Lower leg skin (tissue), 4 donors: Measurements from ENCODE around the gene CHCHD5. TPM values are rescaled to one million over a fixed set of nuclear protein-coding genes. Genes with fewer than 3 reads are reported as not detected.

ENCODE experiments used
- DNase-seq, 2 donors: peaks; one replicate each; pipeline ENCODE4 v3.0.0-alpha.2; 2019; ENCODE audit warnings: low spot score in 2 of 2
- H3K4me3 ChIP-seq: fragments of 200-600 bp; sonication (generic); 2 replicates; pipeline ENCODE4 v1.5.1; 2017; ENCODE audit warnings: mild to moderate bottlenecking, low read depth; ENCODE audit not compliant: poor library complexity, severe bottlenecking
- POLR2A ChIP-seq, 2 donors: fragments of 450-650 bp; IDR thresholded peaks; one replicate each; pipeline ENCODE4 v1.6.1; 2016 to 2017; ENCODE audit warnings: antibody characterized with exemption in 2 of 2, mild to moderate bottlenecking in 1 of 2, moderate library complexity in 1 of 2
- WGBS, 2 donors: methylation state at CpG; one replicate each; pipeline ENCODE4 v1.1.5; 2018; 5-methylcytosine and 5-hydroxymethylcytosine counted together
- intact Hi-C: fragments of 100-400 bp; cut with DNase I; formaldehyde crosslinking; loops from one replicate; pipeline ENCODE4 v1.15.0; 2023; ENCODE audit warnings: low total_unique reads
- total RNA-seq, 4 donors: library from RNA; depleted of rRNA; stranded (reverse); fragments of >200 nt; gene quantifications; one replicate each; pipeline ENCODE4 v1.1.0, GENCODE V29; 2016
- TF ChIP-seq, protein P1 (sequence below), 3 donors: fragments of 450-650 bp; IDR thresholded peaks; one replicate each; pipeline ENCODE4 v1.5.1; 2016; ENCODE audit warnings: antibody characterized with exemption in 3 of 3, mild to moderate bottlenecking in 3 of 3, moderate library complexity in 2 of 3

CHCHD5 gene
- total RNA-seq, 4 donors from 2014 or later, result 12.4 to 26.8 (median 24.1) TPM

DNA sequence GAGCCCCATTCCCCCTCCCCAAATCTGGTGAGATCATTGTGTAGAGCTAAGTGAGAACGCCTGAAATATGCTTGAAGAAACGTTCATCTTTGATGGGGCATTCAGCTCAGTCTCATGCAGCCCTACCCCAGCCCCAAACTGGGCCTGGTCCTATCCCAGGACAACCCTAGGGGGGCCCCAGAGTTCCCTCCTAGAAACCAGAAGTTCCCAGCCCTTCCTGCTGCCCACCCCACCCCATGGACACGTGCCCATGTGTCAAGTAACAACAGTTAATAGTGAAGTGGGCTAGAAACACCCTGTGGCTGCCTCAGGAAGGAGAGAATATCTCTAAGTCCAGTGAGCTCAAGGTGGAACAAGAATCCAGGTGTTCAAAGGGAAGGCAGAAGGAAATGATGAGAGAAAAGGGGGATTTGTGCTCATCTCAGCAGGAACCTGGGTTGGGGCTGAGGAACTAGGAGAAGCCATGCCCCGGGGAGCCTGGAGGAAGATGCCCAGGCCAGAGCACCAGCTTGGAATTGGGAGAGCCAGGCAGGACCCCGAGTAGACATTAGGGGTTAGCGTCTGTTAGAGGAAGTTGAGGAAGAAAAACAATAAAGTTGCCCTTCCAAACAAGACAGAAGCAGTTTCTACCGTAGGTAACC lies 41.2 kb downstream of the CHCHD5 start:
- DNase-seq, result peak in 1 of 2 donors; percentile 72
- 64 to 78% methylated on average over 7 of the region's 7 CpGs for WGBS, 2 donors
- TF ChIP-seq, protein P1, sequence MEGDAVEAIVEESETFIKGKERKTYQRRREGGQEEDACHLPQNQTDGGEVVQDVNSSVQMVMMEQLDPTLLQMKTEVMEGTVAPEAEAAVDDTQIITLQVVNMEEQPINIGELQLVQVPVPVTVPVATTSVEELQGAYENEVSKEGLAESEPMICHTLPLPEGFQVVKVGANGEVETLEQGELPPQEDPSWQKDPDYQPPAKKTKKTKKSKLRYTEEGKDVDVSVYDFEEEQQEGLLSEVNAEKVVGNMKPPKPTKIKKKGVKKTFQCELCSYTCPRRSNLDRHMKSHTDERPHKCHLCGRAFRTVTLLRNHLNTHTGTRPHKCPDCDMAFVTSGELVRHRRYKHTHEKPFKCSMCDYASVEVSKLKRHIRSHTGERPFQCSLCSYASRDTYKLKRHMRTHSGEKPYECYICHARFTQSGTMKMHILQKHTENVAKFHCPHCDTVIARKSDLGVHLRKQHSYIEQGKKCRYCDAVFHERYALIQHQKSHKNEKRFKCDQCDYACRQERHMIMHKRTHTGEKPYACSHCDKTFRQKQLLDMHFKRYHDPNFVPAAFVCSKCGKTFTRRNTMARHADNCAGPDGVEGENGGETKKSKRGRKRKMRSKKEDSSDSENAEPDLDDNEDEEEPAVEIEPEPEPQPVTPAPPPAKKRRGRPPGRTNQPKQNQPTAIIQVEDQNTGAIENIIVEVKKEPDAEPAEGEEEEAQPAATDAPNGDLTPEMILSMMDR (IDR thresholded peaks at IDR 0.05), result no peak
- TF ChIP-seq POLR2A (IDR thresholded peaks at IDR 0.05), result no peak
- intact Hi-C loops, result no loop called here
- no peak overlapping the region for H3K4me3 ChIP-seq

DNA sequence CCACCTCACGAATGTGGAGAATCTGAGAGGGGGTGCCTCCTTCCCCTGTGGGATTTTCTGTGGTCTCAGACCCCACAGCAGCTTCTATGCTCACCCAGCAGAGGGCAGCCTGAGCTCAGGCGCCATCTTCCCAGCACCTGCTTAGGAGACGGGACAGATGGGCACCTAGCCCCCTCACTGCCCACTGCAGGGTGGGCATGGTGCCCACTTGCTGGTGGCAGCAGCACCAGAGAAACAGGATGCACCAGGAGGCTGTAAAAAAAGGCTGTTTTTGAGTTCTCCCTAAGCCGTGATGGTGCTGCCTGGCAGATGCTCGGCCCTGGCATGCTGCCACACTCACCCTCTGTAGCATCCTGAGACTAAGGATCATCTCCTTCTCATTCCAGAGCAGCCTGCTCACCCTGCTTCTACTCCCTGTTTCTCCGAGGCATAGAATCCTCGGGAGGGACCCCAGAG lies 42.2 kb downstream of the CHCHD5 start:
- no peak overlapping the region for H3K4me3 ChIP-seq
- peak in 1 of 2 donors; percentile 89 for DNase-seq
- intact Hi-C loops, result no loop called here
- no peak for TF ChIP-seq POLR2A (IDR thresholded peaks at IDR 0.05)
- TF ChIP-seq, protein P1 (IDR thresholded peaks at IDR 0.05), result peak in 1 of 3 donors; percentile 65
- WGBS, 2 donors, result 5 to 9% methylated on average over 7 of the region's 7 CpGs

DNA sequence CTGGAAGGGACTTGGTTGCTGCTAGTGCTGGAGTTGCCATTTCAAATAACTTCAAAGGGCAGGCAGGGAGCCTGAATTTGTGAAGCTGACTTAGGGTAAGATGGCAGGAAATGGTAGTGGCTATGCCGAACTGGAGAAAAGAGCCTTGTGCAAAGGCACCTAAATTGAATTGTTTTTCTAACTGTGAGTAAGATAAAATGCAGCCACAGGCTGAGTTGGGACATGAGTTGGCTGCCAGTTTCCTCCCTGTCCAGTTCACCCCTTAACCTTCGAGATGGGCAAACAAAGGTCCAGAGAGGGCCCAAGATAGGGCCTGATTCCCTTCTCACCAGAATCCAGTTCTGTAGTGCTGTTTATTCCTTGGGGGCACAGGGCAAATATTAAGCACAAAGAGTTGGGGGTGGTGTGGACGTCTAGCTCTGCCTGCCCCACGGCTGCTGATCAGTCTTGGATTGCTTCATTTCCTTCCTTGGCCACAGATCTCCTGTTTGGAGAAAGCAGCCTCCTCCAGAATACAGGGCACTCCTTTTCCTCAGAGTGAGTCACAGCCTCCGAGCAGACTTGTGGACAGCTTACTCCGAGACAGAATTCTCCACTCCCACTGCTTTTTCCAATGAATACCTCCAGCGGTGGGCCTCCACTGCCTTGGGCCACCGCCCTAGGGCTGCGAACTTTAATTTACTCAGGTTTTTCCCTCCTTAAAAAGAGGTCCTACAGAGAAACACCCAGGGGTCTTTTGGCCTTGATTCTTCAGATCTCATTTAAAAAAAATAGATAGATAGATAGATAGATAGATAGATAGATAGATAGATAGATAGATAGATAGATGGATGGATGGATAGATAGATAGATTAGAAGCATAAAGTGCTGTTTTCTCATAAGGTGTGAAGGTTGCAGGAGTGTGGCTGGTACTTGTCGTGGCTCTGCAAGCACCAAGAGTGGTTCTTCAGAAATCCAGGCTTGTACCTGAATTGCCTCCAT lies 42.9 kb downstream of the CHCHD5 start:
- no peak overlapping the region for H3K4me3 ChIP-seq
- intact Hi-C loops, result no loop called here
- 27 to 31% methylated on average over 10 of the region's 10 CpGs for WGBS, 2 donors
- peak in 1 of 2 donors; percentile 79 for DNase-seq
- TF ChIP-seq, protein P1 (IDR thresholded peaks at IDR 0.05), result no peak
- TF ChIP-seq POLR2A (IDR thresholded peaks at IDR 0.05), result no peak

DNA sequence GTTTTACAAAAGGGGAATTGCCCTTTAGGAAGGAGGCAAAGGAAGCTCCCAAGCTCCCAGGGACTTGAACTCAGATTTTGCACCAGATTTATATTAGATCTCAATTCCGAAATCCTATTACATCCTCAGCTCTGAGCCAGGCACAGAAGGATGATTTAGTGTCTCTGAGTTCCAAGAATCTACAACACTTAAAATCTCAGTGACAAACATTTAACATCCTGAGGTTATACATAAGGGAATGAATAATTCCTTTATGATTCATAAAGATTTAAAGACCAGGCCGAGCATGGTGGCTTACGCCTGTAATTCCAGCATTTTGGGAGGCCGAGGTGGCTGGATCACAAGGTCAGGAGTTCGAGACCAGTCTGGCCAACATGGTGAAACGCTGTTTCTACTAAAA lies 44.8 kb downstream of the CHCHD5 start:
- DNase-seq, result no peak
- H3K4me3 ChIP-seq, result no peak overlapping the region
- 89 to 92% methylated on average over 6 of the region's 6 CpGs for WGBS, 2 donors
- no peak for TF ChIP-seq POLR2A (IDR thresholded peaks at IDR 0.05)
- TF ChIP-seq, protein P1 (IDR thresholded peaks at IDR 0.05), result no peak
- intact Hi-C loops, result no loop called here

DNA sequence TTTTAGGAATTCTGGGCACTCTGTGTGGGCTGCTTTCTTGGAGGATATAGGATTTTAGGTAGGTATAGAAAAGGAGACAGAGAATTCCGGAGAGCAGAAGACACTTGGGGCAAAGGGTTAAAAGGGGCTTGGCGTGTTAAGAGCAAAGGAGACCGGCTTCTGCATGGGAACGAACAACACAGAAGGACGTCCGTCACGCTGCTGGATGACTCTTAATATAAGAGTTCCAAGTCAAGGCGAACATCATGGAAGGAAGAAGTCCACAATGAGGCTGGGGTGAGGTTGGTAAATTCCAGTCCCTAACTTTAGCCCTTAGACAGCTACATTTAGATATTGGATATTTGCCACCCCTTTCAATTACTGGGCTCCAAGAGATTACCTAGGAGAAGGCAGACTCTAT lies 45.4 kb downstream of the CHCHD5 start:
- intact Hi-C loops, result no loop called here
- no peak for DNase-seq
- TF ChIP-seq POLR2A (IDR thresholded peaks at IDR 0.05), result no peak
- TF ChIP-seq, protein P1 (IDR thresholded peaks at IDR 0.05), result no peak
- no peak overlapping the region for H3K4me3 ChIP-seq
- 77 to 89% methylated on average over 8 of the region's 8 CpGs for WGBS, 2 donors
